Naive thymus-derived CD4-positive, alpha-beta T cell (primary cell): ENCODE data around the gene EVI5. TPM values are rescaled to one million over a fixed set of nuclear protein-coding genes. Genes with fewer than 3 reads are reported as not detected.
A peak's percentile ranks its signal among the peaks of the same experiment; 100 is the strongest.

Experiments used
- ATAC-seq: fragments of 150-1000 bp; cut with Tn5 transposase; 2 replicates; pipeline ENCODE4 v1.10.0; 2021; ENCODE audit warnings: mild to moderate bottlenecking, moderate library complexity
- CTCF ChIA-PET: fragments of 350-600 bp; sonication (Branson Sonifier 250); formaldehyde crosslinking; loops from one replicate; lab custom pipeline; 2021; ENCODE audit warnings: antibody characterized with exemption; lab: Charles Lee
- POLR2A ChIA-PET: fragments of 350-600 bp; sonication (Branson Sonifier 250); formaldehyde crosslinking; loops from one replicate; lab custom pipeline; 2021; ENCODE audit warnings: antibody characterized with exemption, inconsistent platforms; lab: Charles Lee
- DNase-seq, 9 donors: peaks; one replicate each; pipeline versions ENCODE4 v3.0.0 to v3.0.0-alpha.2; 2020 to 2022; ENCODE audit warnings: mixed read lengths in 1 of 9
- H3K27ac ChIP-seq: one replicate; pipeline ENCODE4 v1.7.0; 2013; ENCODE audit warnings: mild to moderate bottlenecking, low read depth, low read length, moderate library complexity
- H3K27me3 ChIP-seq, 2 donors: one replicate each; pipeline ENCODE4 v1.7.0; 2013; ENCODE audit warnings: low read length in 2 of 2, mild to moderate bottlenecking in 2 of 2, moderate library complexity in 2 of 2; ENCODE audit not compliant: control insufficient read depth in 2 of 2, insufficient read depth in 2 of 2
- H3K36me3 ChIP-seq, 3 experiments: 1 replicate in 2 of 3; 2 replicates in 1 of 3; pipeline ENCODE4 v1.7.0; 2013; ENCODE audit warnings: low read length in 3 of 3, mild to moderate bottlenecking in 3 of 3, moderate library complexity in 1 of 3; ENCODE audit not compliant: insufficient read depth in 3 of 3, control insufficient read depth in 2 of 3
- H3K4me1 ChIP-seq, 2 donors: one replicate each; pipeline ENCODE4 v1.7.0; 2013; ENCODE audit warnings: low read length in 2 of 2, mild to moderate bottlenecking in 2 of 2, moderate library complexity in 1 of 2; ENCODE audit not compliant: control insufficient read depth in 2 of 2, insufficient read depth in 2 of 2
- H3K4me3 ChIP-seq: 2 replicates; pipeline ENCODE4 v1.7.0; 2013; ENCODE audit warnings: mild to moderate bottlenecking, low read length
- H3K9me3 ChIP-seq, 3 experiments: 1 replicate in 2 of 3; 2 replicates in 1 of 3; pipeline ENCODE4 v1.7.0; 2013; ENCODE audit warnings: low read length in 3 of 3; ENCODE audit not compliant: control insufficient read depth in 2 of 3
- H3K27ac Mint-ChIP-seq, 9 donors: one replicate each; pipeline ENCODE4 v1.8.0; 2020 to 2022; ENCODE audit warnings: mixed read lengths in 9 of 9, mild to moderate bottlenecking in 8 of 9, moderate library complexity in 5 of 9, inconsistent platforms in 2 of 9
- H3K27me3 Mint-ChIP-seq, 5 donors: one replicate each; pipeline ENCODE4 v1.8.0; 2021 to 2022; ENCODE audit warnings: mixed read lengths in 5 of 5, mild to moderate bottlenecking in 1 of 5
- H3K36me3 Mint-ChIP-seq, 5 donors: one replicate each; pipeline ENCODE4 v1.8.0; 2020 to 2022; ENCODE audit warnings: mixed read lengths in 5 of 5, mild to moderate bottlenecking in 3 of 5, inconsistent platforms in 1 of 5
- H3K4me1 Mint-ChIP-seq, 7 donors: one replicate each; pipeline ENCODE4 v1.8.0; 2020 to 2022; ENCODE audit warnings: mixed read lengths in 7 of 7, mild to moderate bottlenecking in 3 of 7, inconsistent platforms in 1 of 7
- H3K4me3 Mint-ChIP-seq, 10 donors: one replicate each; pipeline ENCODE4 v1.8.0; 2020 to 2022; ENCODE audit warnings: mild to moderate bottlenecking in 10 of 10, mixed read lengths in 10 of 10, moderate library complexity in 6 of 10, inconsistent platforms in 2 of 10
- H3K9me3 Mint-ChIP-seq, 11 donors: one replicate each; pipeline ENCODE4 v1.8.0; 2020 to 2022; ENCODE audit warnings: mixed read lengths in 11 of 11, mild to moderate bottlenecking in 4 of 11, inconsistent platforms in 1 of 11, moderate library complexity in 1 of 11
- intact Hi-C, 2 donors: fragments of 100-400 bp; cut with micrococcal nuclease; formaldehyde crosslinking; loops; one replicate each; pipeline ENCODE4 v1.15.1; 2023
- polyA plus RNA-seq, 2 donors: library from polyadenylated mRNA; unstranded; fragments of 300-500 nt; fragmentation: Illumina TruSeq; gene quantifications; one replicate each; pipeline ENCODE4 v1.2.3, GENCODE V29; 2021
- total RNA-seq, 6 experiments: library from RNA in 5 of 6; stranded (reverse) in 5 of 6; gene quantifications; 1 replicate in 5 of 6; 2 replicates in 1 of 6; pipeline ENCODE4 v1.2.3 and lab custom pipeline; 2021 to 2026

EVI5 gene
- total and polyA plus RNA-seq, 7 experiments from 2014 or later: 0.20 to 12.3 (median 1.7) TPM

- Mint-ChIP-seq H3K4me3 (peak overlapping the region; percentile 39 to 100 (median 98)), H3K9me3 (peaks cover 0 to 7% (median 0%) of the 10 kb centered on the region in 11 donors), H3K36me3 (peaks cover 11 to 31% (median 23%) of the 10 kb centered on the region in 5 donors), H3K4me1 (peaks cover 29 to 48% (median 39%) of the 10 kb centered on the region in 7 donors), H3K27ac (peak overlapping the region in 8 of 9 donors; percentile 98 to 100 (median 100)), H3K27me3 (peaks cover 0 to 5% (median 0%) of the 10 kb centered on the region in 5 donors)
- DNase-seq (peak in 1 of 9 donors; percentile 25), ATAC-seq (no peak)
- intact Hi-C loops: loop anchor here (1.0 to 10.0 kb wide), 15 partner anchors 47 to 1809 kb away; partner anchors contain the start of genes ABCD3 (in 2 of the 2), BTBD8 (in 1 of the 2), CCDC18 (in 1 of the 2) and CDC7 (in 1 of the 2)
- H3K36me3 ChIP-seq: peaks cover 0 to 22% (median 11%) of the 10 kb centered on the region in 3 experiments
- peak overlapping the region; percentile 17 for H3K27ac ChIP-seq
- H3K27me3 ChIP-seq: no peaks in the 10 kb centered on the region
- H3K4me1 ChIP-seq: peaks cover 14 to 26% of the 10 kb centered on the region in 2 donors
- CTCF ChIA-PET: interaction anchor here (0.6 to 1.9 kb wide), 8 partner anchors 10 to 519 kb away, joined by 3 to 12 read pairs (median 5); no protein-coding TSS in a partner anchor
- no peaks in the 10 kb centered on the region for H3K9me3 ChIP-seq
- H3K4me3 ChIP-seq: peak overlapping the region; percentile 94
- POLR2A ChIA-PET: interaction anchor here (0.6 to 2.4 kb wide), 21 partner anchors 12 to 1048 kb away, joined by 3 to 28 read pairs (median 4); partner anchors contain the start of genes DIPK1A, DNTTIP2, DR1 and EVI5
Observed at GRCh38 chr1:92831368-92831761, 46.5 kb upstream of the EVI5 start.

- Histone ChIP-seq H3K4me3 (no peak overlapping the region), H3K36me3 (no peaks in the 10 kb centered on the region)
- POLR2A ChIA-PET: interaction anchor here (0.6 kb wide), 1 partner anchor 276 kb away, joined by 3 read pairs; no protein-coding TSS in a partner anchor
Observed at GRCh38 chr1:92826792-92827191, 41.9 kb upstream of the EVI5 start.

GRCh38 chr1:92822879-92823278 is 38.0 kb upstream of the EVI5 start:
- no peak overlapping the region for H3K4me3 ChIP-seq
- POLR2A ChIA-PET: no interaction called here
- H3K9me3 ChIP-seq: no peaks in the 10 kb centered on the region
- H3K4me1 ChIP-seq: no peaks in the 10 kb centered on the region
- intact Hi-C loops: no loop called here
- no peak for ATAC-seq
- CTCF ChIA-PET: no interaction called here
- Mint-ChIP-seq H3K27me3 (peaks cover 0 to 16% (median 0%) of the 10 kb centered on the region in 5 donors), H3K27ac (no peak overlapping the region), H3K36me3 (no peaks in the 10 kb centered on the region), H3K4me3 (no peak overlapping the region), H3K4me1 (no peaks in the 10 kb centered on the region), H3K9me3 (no peaks in the 10 kb centered on the region)
- no peak for DNase-seq
- no peaks in the 10 kb centered on the region for H3K27me3 ChIP-seq
- no peaks in the 10 kb centered on the region for H3K36me3 ChIP-seq
- H3K27ac ChIP-seq: no peak overlapping the region

More at GRCh38 chr1:92826792-92827191, 41.9 kb upstream of the EVI5 start:
- H3K4me1 Mint-ChIP-seq: peaks cover 0 to 5% (median 0%) of the 10 kb centered on the region in 7 donors
- H3K27me3 ChIP-seq: no peaks in the 10 kb centered on the region
- no peak for DNase-seq
- no peak overlapping the region for H3K4me3 Mint-ChIP-seq
- no peak overlapping the region for H3K27ac ChIP-seq
- H3K9me3 Mint-ChIP-seq: peaks cover 0 to 1% (median 0%) of the 10 kb centered on the region in 11 donors
- peaks cover 0 to under 1% (median 0%) of the 10 kb centered on the region in 5 donors for H3K36me3 Mint-ChIP-seq
- peaks cover 0 to 6% of the 10 kb centered on the region in 2 donors for H3K4me1 ChIP-seq
- H3K9me3 ChIP-seq: no peaks in the 10 kb centered on the region
- ATAC-seq: no peak
- peaks cover 0 to under 1% (median 0%) of the 10 kb centered on the region in 5 donors for H3K27me3 Mint-ChIP-seq
- intact Hi-C loops: no loop called here
- H3K27ac Mint-ChIP-seq: no peak overlapping the region
- CTCF ChIA-PET: no interaction called here

- H3K36me3 ChIP-seq: no peaks in the 10 kb centered on the region
- H3K4me3 ChIP-seq: no peak overlapping the region
- H3K27ac ChIP-seq: no peak overlapping the region
- ChIA-PET POLR2A (interaction anchor here (0.8 kb wide), 1 partner anchor 29 kb away, joined by 3 read pairs; no protein-coding TSS in a partner anchor), CTCF (interaction anchor here (0.7 kb wide), 1 partner anchor 8 kb away, joined by 3 read pairs; no protein-coding TSS in a partner anchor)
- intact Hi-C loops: no loop called here
- ATAC-seq (no peak), DNase-seq (no peak)
- H3K36me3 Mint-ChIP-seq: no peaks in the 10 kb centered on the region
- H3K9me3 Mint-ChIP-seq: no peaks in the 10 kb centered on the region
- H3K4me3 Mint-ChIP-seq: no peak overlapping the region
- no peaks in the 10 kb centered on the region for H3K9me3 ChIP-seq
- no peak overlapping the region for H3K27ac Mint-ChIP-seq
- H3K27me3 ChIP-seq: no peaks in the 10 kb centered on the region
- H3K4me1 Mint-ChIP-seq: no peaks in the 10 kb centered on the region
- H3K27me3 Mint-ChIP-seq: peaks cover 0 to 27% (median 5%) of the 10 kb centered on the region in 5 donors
- H3K4me1 ChIP-seq: no peaks in the 10 kb centered on the region
Observed at GRCh38 chr1:92820551-92820950, 35.6 kb upstream of the EVI5 start.

- Histone ChIP-seq H3K27me3 (no peaks in the 10 kb centered on the region), H3K4me1 (no peaks in the 10 kb centered on the region), H3K27ac (no peak overlapping the region), H3K36me3 (no peaks in the 10 kb centered on the region), H3K9me3 (no peaks in the 10 kb centered on the region), H3K4me3 (no peak overlapping the region)
- DNase-seq (no peak), ATAC-seq (no peak)
- Mint-ChIP-seq H3K9me3 (no peaks in the 10 kb centered on the region), H3K27ac (no peak overlapping the region), H3K36me3 (no peaks in the 10 kb centered on the region), H3K27me3 (peaks cover 0 to 27% (median 5%) of the 10 kb centered on the region in 5 donors), H3K4me3 (no peak overlapping the region), H3K4me1 (no peaks in the 10 kb centered on the region)
- ChIA-PET POLR2A (interaction anchor here (0.8 kb wide), 1 partner anchor 30 kb away, joined by 3 read pairs; no protein-coding TSS in a partner anchor), CTCF (interaction anchor here (0.7 kb wide), 1 partner anchor 8 kb away, joined by 3 read pairs; no protein-coding TSS in a partner anchor)
- intact Hi-C loops: no loop called here
Observed at GRCh38 chr1:92820024-92820423, 35.1 kb upstream of the EVI5 start.

DNA sequence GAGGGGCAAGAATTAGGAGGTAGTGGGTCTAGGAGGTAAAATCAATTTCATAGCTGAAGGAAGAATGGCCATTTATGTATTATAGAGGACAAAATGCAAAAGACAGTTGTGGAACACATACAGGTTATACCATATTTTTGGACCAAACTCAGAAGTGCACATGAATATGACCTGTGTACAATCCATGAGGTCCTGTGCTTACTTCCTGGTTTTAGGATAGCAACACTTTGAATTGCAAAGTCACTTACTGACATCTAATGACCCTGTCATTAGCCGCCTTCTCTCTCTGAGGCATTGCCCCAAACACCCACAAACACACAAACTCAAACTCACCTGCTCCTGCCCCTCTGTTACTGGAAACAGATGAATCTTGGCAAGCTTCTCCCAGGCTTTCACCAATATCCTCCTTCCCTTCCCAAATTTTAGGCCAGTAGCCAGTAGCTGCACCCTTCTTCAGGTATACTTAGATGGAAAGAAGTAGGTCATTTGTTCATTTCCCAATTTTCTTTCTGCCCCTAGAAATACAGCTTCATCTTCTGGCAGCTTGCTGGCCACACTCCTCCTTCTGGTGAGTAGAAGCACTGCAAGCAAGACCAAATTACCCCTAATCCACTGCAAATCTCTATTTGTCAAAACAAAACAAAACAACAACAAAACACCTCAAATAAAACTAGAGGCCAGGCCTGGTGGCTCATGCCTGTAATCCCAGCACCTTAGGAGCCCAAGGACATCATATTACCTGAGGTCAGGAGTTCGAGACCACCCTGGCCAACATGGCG is 33.3 kb upstream of the EVI5 start:
- Mint-ChIP-seq H3K27me3 (peaks cover 0 to 39% (median 9%) of the 10 kb centered on the region in 5 donors), H3K27ac (peak overlapping the region in 1 of 9 donors; percentile 31), H3K9me3 (no peaks in the 10 kb centered on the region), H3K36me3 (no peaks in the 10 kb centered on the region), H3K4me1 (no peaks in the 10 kb centered on the region), H3K4me3 (no peak overlapping the region)
- Histone ChIP-seq H3K27me3 (no peaks in the 10 kb centered on the region), H3K4me3 (no peak overlapping the region), H3K9me3 (no peaks in the 10 kb centered on the region), H3K27ac (no peak overlapping the region), H3K4me1 (no peaks in the 10 kb centered on the region), H3K36me3 (no peaks in the 10 kb centered on the region)
- DNase-seq (peak in 4 of 9 donors; percentile 20 to 28 (median 28)), ATAC-seq (peak; percentile 71)
- intact Hi-C loops: loop anchor here (1.0 kb wide), 3 partner anchors 32 to 821 kb away; no protein-coding TSS in a partner anchor
- ChIA-PET POLR2A (no interaction called here), CTCF (interaction anchor here (0.6 to 4.0 kb wide), 6 partner anchors 10 to 70 kb away, joined by 3 to 21 read pairs (median 5); partner anchors contain the start of gene RPL5)
